Caco-2 (cell line): Measurements from ENCODE around the gene PPP1R16B. TPM values are rescaled to one million over a fixed set of nuclear protein-coding genes. Genes with fewer than 3 reads are reported as not detected.

Source experiments
- BruUV-seq: library from RNA; stranded (reverse); fragments of 400-500 nt; replicated peaks from 2 replicates; lab custom pipeline; 2021; lab: Mats Ljungman, UMichigan
- CTCF ChIA-PET: fragments of 300-600 bp; sonication (Branson Sonifier 250); formaldehyde crosslinking; loops from one replicate; lab custom pipeline; 2022; ENCODE audit warnings: antibody characterized with exemption; lab: Charles Lee
- POLR2A ChIA-PET: fragments of 300-600 bp; sonication (Branson Sonifier 250); formaldehyde crosslinking; loops from one replicate; lab custom pipeline; 2022; ENCODE audit warnings: antibody characterized with exemption; lab: Charles Lee
- DNase-seq, 2 experiments: peaks; one replicate each; pipeline versions ENCODE4 v3.0.0 to v3.0.0-alpha.2; 2020 to 2022
- H3K27me3 ChIP-seq: replicated peaks from 2 replicates; pipeline ENCODE4 v1.6.0; 2011; ENCODE audit warnings: low read length; ENCODE audit not compliant: control insufficient read depth, insufficient read depth
- H3K36me3 ChIP-seq: 2 replicates; pipeline ENCODE4 v1.5.1; 2011; ENCODE audit warnings: low read length; ENCODE audit not compliant: control insufficient read depth, insufficient read depth
- H3K4me1 ChIP-seq: fragments of 250-450 bp; sonication (Bioruptor Pico); 2 replicates; pipeline ENCODE4 v1.5.1; 2020; ENCODE audit warnings: mild to moderate bottlenecking
- H3K4me3 ChIP-seq: 2 replicates; pipeline ENCODE4 v1.5.1; 2011; ENCODE audit warnings: low read depth, mild to moderate bottlenecking, control low read depth, low read length
- H3K9me3 ChIP-seq: fragments of 250-450 bp; sonication (Bioruptor Pico); 2 replicates; pipeline ENCODE4 v1.5.1; 2020; ENCODE audit warnings: mild to moderate bottlenecking, moderate library complexity
- H3K27ac Mint-ChIP-seq: one replicate; pipeline ENCODE4 v1.8.0; 2022; ENCODE audit warnings: mixed read lengths; ENCODE audit not compliant: unreplicated experiment
- H3K27me3 Mint-ChIP-seq: one replicate; pipeline ENCODE4 v1.8.0; 2022; ENCODE audit warnings: mixed read lengths; ENCODE audit not compliant: insufficient read depth, unreplicated experiment
- H3K36me3 Mint-ChIP-seq: one replicate; pipeline ENCODE4 v1.8.0; 2022; ENCODE audit warnings: mild to moderate bottlenecking, mixed read lengths; ENCODE audit not compliant: insufficient read depth, unreplicated experiment
- H3K4me1 Mint-ChIP-seq: one replicate; pipeline ENCODE4 v1.8.0; 2022; ENCODE audit warnings: low read depth, mixed read lengths; ENCODE audit not compliant: unreplicated experiment
- H3K4me3 Mint-ChIP-seq: one replicate; pipeline ENCODE4 v1.8.0; 2022; ENCODE audit warnings: mild to moderate bottlenecking, moderate library complexity, mixed read lengths; ENCODE audit not compliant: unreplicated experiment
- H3K9me3 Mint-ChIP-seq: one replicate; pipeline ENCODE4 v1.8.0; 2022; ENCODE audit warnings: mixed read lengths; ENCODE audit not compliant: unreplicated experiment
- intact Hi-C: fragments of 100-400 bp; cut with micrococcal nuclease; formaldehyde crosslinking; loops from one replicate; pipeline ENCODE4 v1.10.0; 2022; ENCODE audit not compliant: unreplicated experiment
- total RNA-seq: library from RNA; stranded (reverse); gene quantifications from 2 replicates; pipeline ENCODE4 v1.2.3, GENCODE V29; 2022
- TF ChIP-seq, protein P1 (sequence below), 2 experiments: fragments of 200-600 bp in 1 of 2; IDR thresholded peaks; 1 replicate in 1 of 2; 2 replicates in 1 of 2; pipeline versions ENCODE4 v1.5.1 to v1.8.0; 2011 to 2022; ENCODE audit warnings: antibody characterized with exemption in 1 of 2, control low read depth in 1 of 2, inconsistent platforms in 1 of 2, low read depth in 1 of 2, low read length in 1 of 2, mild to moderate bottlenecking in 1 of 2, moderate library complexity in 1 of 2; ENCODE audit not compliant: insufficient read depth in 1 of 2, severe bottlenecking in 1 of 2, unreplicated experiment in 1 of 2

PPP1R16B gene
- total RNA-seq, 1 experiment from 2014 or later = not detected

DNA sequence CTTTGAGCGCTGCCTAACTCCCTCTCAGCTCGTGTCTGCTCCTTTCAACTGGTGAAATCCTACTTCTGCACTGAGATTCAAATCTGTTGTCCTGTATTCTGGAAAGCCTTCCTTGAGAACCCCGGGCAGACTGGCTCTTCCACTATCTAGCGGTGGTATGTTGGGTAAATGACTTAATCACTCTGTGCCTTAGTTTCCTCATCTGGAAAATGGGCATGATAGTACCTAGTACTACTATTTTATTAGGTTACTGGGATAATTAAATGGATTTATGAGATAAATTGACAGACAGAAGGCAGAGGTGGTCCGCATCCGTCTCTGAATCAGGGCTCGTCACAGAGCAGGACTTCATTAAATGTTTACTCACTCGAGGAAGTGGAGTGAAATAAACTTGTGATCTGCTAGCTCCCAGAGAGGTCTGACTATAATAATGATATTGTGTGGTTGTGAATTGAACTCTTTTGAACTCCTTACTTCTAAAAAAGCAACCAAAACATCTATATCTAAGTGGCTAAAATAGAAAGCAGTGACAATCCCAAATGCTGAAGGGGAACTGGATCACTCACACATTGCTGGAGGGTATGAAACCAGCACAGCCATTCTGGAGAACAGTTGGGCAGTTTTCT, 26.6 kb downstream of the PPP1R16B start:
- no peaks in the 10 kb centered on the region for H3K9me3 Mint-ChIP-seq
- intact Hi-C loops = no loop called here
- peaks cover 2% of the 10 kb centered on the region for H3K27me3 Mint-ChIP-seq
- TF ChIP-seq, protein P1, sequence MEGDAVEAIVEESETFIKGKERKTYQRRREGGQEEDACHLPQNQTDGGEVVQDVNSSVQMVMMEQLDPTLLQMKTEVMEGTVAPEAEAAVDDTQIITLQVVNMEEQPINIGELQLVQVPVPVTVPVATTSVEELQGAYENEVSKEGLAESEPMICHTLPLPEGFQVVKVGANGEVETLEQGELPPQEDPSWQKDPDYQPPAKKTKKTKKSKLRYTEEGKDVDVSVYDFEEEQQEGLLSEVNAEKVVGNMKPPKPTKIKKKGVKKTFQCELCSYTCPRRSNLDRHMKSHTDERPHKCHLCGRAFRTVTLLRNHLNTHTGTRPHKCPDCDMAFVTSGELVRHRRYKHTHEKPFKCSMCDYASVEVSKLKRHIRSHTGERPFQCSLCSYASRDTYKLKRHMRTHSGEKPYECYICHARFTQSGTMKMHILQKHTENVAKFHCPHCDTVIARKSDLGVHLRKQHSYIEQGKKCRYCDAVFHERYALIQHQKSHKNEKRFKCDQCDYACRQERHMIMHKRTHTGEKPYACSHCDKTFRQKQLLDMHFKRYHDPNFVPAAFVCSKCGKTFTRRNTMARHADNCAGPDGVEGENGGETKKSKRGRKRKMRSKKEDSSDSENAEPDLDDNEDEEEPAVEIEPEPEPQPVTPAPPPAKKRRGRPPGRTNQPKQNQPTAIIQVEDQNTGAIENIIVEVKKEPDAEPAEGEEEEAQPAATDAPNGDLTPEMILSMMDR (IDR thresholded peaks at IDR 0.05; ENCODE audit: insufficient read depth in 1 of 2, low read depth in 1 of 2, low read length in 1 of 2, severe bottlenecking in 1 of 2, unreplicated experiment in 1 of 2) = no peak
- H3K4me1 Mint-ChIP-seq = no peaks in the 10 kb centered on the region
- H3K36me3 Mint-ChIP-seq = no peaks in the 10 kb centered on the region
- Histone ChIP-seq H3K36me3 (no peaks in the 10 kb centered on the region), H3K27me3 (no peaks in the 10 kb centered on the region; the same call in 1 of the 2 replicates), H3K9me3 (no peaks in the 10 kb centered on the region), H3K4me3 (no peak overlapping the region), H3K4me1 (no peaks in the 10 kb centered on the region)
- POLR2A ChIA-PET = no interaction called here
- BruUV-seq = no TSS peak
- CTCF ChIA-PET = no interaction called here
- no peak overlapping the region for H3K27ac Mint-ChIP-seq
- H3K4me3 Mint-ChIP-seq = no peak overlapping the region
- no peak for DNase-seq

DNA sequence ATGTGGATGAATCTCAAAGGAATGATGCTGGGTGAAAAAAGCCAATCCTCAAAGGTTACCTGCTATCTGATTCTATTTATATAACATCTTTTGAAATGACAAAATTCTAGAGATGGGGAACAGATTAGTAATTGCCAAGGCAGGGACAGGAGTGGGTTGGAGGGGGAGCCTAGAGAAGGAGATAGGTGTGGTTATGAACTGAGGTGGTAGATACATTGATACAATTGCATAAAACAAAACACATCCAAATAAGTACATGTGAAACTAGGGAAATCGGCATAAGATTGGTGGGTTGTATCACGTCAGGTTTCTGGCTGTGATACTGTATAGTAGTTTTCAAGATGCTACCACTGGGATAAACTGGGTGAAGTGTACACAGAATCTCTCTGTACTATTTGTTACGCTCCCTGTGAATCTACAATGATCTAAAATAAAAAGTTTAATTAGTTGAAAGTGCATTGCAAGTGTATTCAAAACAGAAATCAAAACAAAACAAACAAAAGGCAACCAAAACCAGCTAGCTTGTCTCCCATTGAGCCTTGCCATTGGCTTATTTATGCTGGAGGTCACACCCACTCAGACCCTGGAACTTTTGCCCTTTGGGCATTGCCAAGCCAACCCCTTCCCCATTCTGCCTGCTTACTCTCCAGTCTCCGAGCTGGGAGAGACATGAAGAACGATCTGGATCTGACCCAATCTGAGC, 27.8 kb downstream of the PPP1R16B start:
- Mint-ChIP-seq H3K9me3 (no peaks in the 10 kb centered on the region), H3K4me1 (no peaks in the 10 kb centered on the region), H3K27me3 (peaks cover 2% of the 10 kb centered on the region), H3K4me3 (no peak overlapping the region), H3K36me3 (no peaks in the 10 kb centered on the region), H3K27ac (no peak overlapping the region)
- no peak for DNase-seq
- no TSS peak for BruUV-seq
- CTCF ChIA-PET = no interaction called here
- POLR2A ChIA-PET = no interaction called here
- Histone ChIP-seq H3K27me3 (no peaks in the 10 kb centered on the region; the same call in 1 of the 2 replicates), H3K36me3 (no peaks in the 10 kb centered on the region), H3K4me3 (no peak overlapping the region), H3K4me1 (no peaks in the 10 kb centered on the region), H3K9me3 (no peaks in the 10 kb centered on the region)
- TF ChIP-seq, protein P1 (IDR thresholded peaks at IDR 0.05; ENCODE audit: insufficient read depth in 1 of 2, low read depth in 1 of 2, low read length in 1 of 2, severe bottlenecking in 1 of 2, unreplicated experiment in 1 of 2) = no peak
- intact Hi-C loops = no loop called here

DNA sequence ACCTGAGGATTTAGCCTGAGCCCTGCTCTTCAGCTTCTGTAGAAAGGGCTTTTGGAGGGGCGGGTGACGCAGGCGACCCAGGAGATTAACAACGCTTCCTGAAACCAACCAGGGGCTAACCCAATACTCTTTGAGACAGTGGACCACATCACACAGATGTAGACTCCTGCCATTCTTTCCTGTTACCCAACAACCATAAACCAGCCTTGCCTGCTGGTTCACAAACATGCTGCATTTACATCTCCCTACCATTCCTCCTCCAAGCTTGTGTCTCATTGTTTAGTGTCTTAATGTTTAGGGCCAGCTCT, 28.3 kb downstream of the PPP1R16B start:
- TF ChIP-seq, protein P1 (IDR thresholded peaks at IDR 0.05; ENCODE audit: insufficient read depth in 1 of 2, low read depth in 1 of 2, low read length in 1 of 2, severe bottlenecking in 1 of 2, unreplicated experiment in 1 of 2) = no peak
- Mint-ChIP-seq H3K27ac (no peak overlapping the region), H3K27me3 (peaks cover 2% of the 10 kb centered on the region), H3K4me3 (no peak overlapping the region), H3K36me3 (no peaks in the 10 kb centered on the region), H3K9me3 (no peaks in the 10 kb centered on the region), H3K4me1 (no peaks in the 10 kb centered on the region)
- no peaks in the 10 kb centered on the region for H3K9me3 ChIP-seq
- H3K4me3 ChIP-seq = no peak overlapping the region
- ChIA-PET CTCF (no interaction called here), POLR2A (no interaction called here)
- H3K27me3 ChIP-seq = no peaks in the 10 kb centered on the region; the same call in 1 of the 2 replicates
- DNase-seq = no peak
- no peaks in the 10 kb centered on the region for H3K36me3 ChIP-seq
- no TSS peak for BruUV-seq
- intact Hi-C loops = no loop called here
- no peaks in the 10 kb centered on the region for H3K4me1 ChIP-seq
